CD4-positive, alpha-beta T cell (primary cell): Measurements from ENCODE around the gene SRPK2. TPM values are rescaled to one million over a fixed set of nuclear protein-coding genes. Genes with fewer than 3 reads are reported as not detected.

Experiments used
- ATAC-seq: fragments of 200-7000 bp; cut with Tn5 transposase; one replicate; pipeline ENCODE4 v1.10.0; 2022; ENCODE audit warnings: mild to moderate bottlenecking; ENCODE audit not compliant: poor library complexity
- CTCF ChIA-PET: fragments of 350-600 bp; sonication (Branson Sonifier 250); formaldehyde crosslinking; loops from one replicate; lab custom pipeline; 2021; ENCODE audit warnings: antibody characterized with exemption, inconsistent platforms; lab: Charles Lee
- POLR2A ChIA-PET: fragments of 350-600 bp; sonication (Branson Sonifier 250); formaldehyde crosslinking; loops from one replicate; lab custom pipeline; 2021; ENCODE audit warnings: antibody characterized with exemption, inconsistent platforms; lab: Charles Lee
- DNase-seq, 14 experiments: peaks; one replicate each; pipeline ENCODE4 v3.0.0-alpha.2; 2013 to 2020; ENCODE audit warnings: mixed read lengths in 2 of 14
- H3K27ac ChIP-seq, 2 donors: one replicate each; pipeline versions ENCODE4 v1.5.1 to v1.7.0; 2013; ENCODE audit warnings: low read length in 2 of 2, low read depth in 1 of 2, mild to moderate bottlenecking in 1 of 2
- H3K27me3 ChIP-seq, 2 experiments: 1 replicate in 1 of 2; 2 replicates in 1 of 2; pipeline versions ENCODE4 v1.6.1 to v1.7.0; 2013; ENCODE audit warnings: low read length in 2 of 2, control low read depth in 1 of 2, mild to moderate bottlenecking in 1 of 2, moderate library complexity in 1 of 2; ENCODE audit not compliant: insufficient read depth in 2 of 2, control insufficient read depth in 1 of 2
- H3K36me3 ChIP-seq: one replicate; pipeline ENCODE4 v1.6.1; 2013; ENCODE audit warnings: low read length, control low read depth; ENCODE audit not compliant: insufficient read depth
- H3K4me1 ChIP-seq: one replicate; pipeline ENCODE4 v1.6.1; 2013; ENCODE audit warnings: low read length, control low read depth; ENCODE audit not compliant: insufficient read depth
- H3K4me3 ChIP-seq: one replicate; pipeline ENCODE4 v1.5.1; 2013; ENCODE audit warnings: mild to moderate bottlenecking, low read length, moderate library complexity
- H3K9me3 ChIP-seq, 2 experiments: 1 replicate in 1 of 2; 2 replicates in 1 of 2; pipeline versions ENCODE4 v1.6.1 to v1.7.0; 2013; ENCODE audit warnings: low read length in 2 of 2, mild to moderate bottlenecking in 2 of 2, control low read depth in 1 of 2, moderate library complexity in 1 of 2; ENCODE audit not compliant: control insufficient read depth in 1 of 2, insufficient read depth in 1 of 2
- H3K27ac Mint-ChIP-seq: one replicate; pipeline ENCODE4 v1.8.0; 2020; ENCODE audit warnings: mixed read lengths
- H3K27me3 Mint-ChIP-seq: one replicate; pipeline ENCODE4 v1.8.0; 2021; ENCODE audit warnings: mixed read lengths
- H3K36me3 Mint-ChIP-seq: one replicate; pipeline ENCODE4 v1.8.0; 2021; ENCODE audit warnings: low read depth, mixed read lengths
- H3K4me1 Mint-ChIP-seq: one replicate; pipeline ENCODE4 v1.8.0; 2021; ENCODE audit warnings: low read depth, mixed read lengths
- H3K4me3 Mint-ChIP-seq: one replicate; pipeline ENCODE4 v1.8.0; 2020; ENCODE audit warnings: mild to moderate bottlenecking, mixed read lengths
- H3K9me3 Mint-ChIP-seq: one replicate; pipeline ENCODE4 v1.8.0; 2020; ENCODE audit warnings: mixed read lengths
- CTCF ChIP-seq: fragments of 200-600 bp; IDR thresholded peaks from one replicate; pipeline ENCODE4 v1.8.0; 2022; ENCODE audit warnings: antibody characterized with exemption, mild to moderate bottlenecking
- intact Hi-C, 2 experiments: fragments of 100-400 bp; cut with DNase I in 1 of 2; cut with micrococcal nuclease in 1 of 2; formaldehyde crosslinking; loops; one replicate each; pipeline versions ENCODE4 v1.15.1 to v1.9.0; 2023 to 2025; cut with DNase I, micrococcal nuclease
- total RNA-seq, 174 experiments: library from RNA in 2 of 174; stranded (reverse) in 2 of 174; gene quantifications; one replicate each; pipeline ENCODE4 v1.2.3 and lab custom pipeline; 2021 to 2026

SRPK2 gene
- total RNA-seq, 2 experiments from 2014 or later, result 39.9 to 40.9 TPM

- Histone ChIP-seq H3K36me3 (peaks cover 81% of the 10 kb centered on the region), H3K27me3 (no peaks in the 10 kb centered on the region), H3K4me1 (no peaks in the 10 kb centered on the region), H3K9me3 (no peaks in the 10 kb centered on the region), H3K27ac (no peak overlapping the region), H3K4me3 (no peak overlapping the region)
- H3K4me3 Mint-ChIP-seq, result no peak overlapping the region
- ATAC-seq (no peak), DNase-seq (no peak)
- CTCF ChIA-PET, result no interaction called here
- no peaks in the 10 kb centered on the region for H3K27me3 Mint-ChIP-seq
- no peak for TF ChIP-seq CTCF
- H3K27ac Mint-ChIP-seq, result peak overlapping the region; percentile 31
- no peaks in the 10 kb centered on the region for H3K9me3 Mint-ChIP-seq
- POLR2A ChIA-PET, result interaction anchor here (0.6 kb wide), 1 partner anchor 98 kb away, joined by 3 read pairs; no protein-coding TSS in a partner anchor
- peaks cover 31% of the 10 kb centered on the region for H3K4me1 Mint-ChIP-seq
- intact Hi-C loops, result no loop called here
- H3K36me3 Mint-ChIP-seq, result peaks cover 89% of the 10 kb centered on the region
Measured at GRCh38 chr7:105087981-105088380, 300.7 kb downstream of the SRPK2 start.

- intact Hi-C loops, result no loop called here
- ChIA-PET CTCF (interaction anchor here (1.1 kb wide), 1 partner anchor 11 kb away, joined by 3 read pairs; no protein-coding TSS in a partner anchor), POLR2A (interaction anchor here (0.6 kb wide), 1 partner anchor 9 kb away, joined by 3 read pairs; no protein-coding TSS in a partner anchor)
- H3K36me3 ChIP-seq, result peaks cover 80% of the 10 kb centered on the region
- H3K36me3 Mint-ChIP-seq, result peaks cover 89% of the 10 kb centered on the region
- H3K4me1 Mint-ChIP-seq, result peaks cover 32% of the 10 kb centered on the region
- no peak overlapping the region for H3K4me3 Mint-ChIP-seq
- no peaks in the 10 kb centered on the region for H3K27me3 Mint-ChIP-seq
- no peaks in the 10 kb centered on the region for H3K4me1 ChIP-seq
- DNase-seq (no peak), ATAC-seq (no peak)
- no peaks in the 10 kb centered on the region for H3K27me3 ChIP-seq
- H3K9me3 ChIP-seq, result no peaks in the 10 kb centered on the region
- no peaks in the 10 kb centered on the region for H3K9me3 Mint-ChIP-seq
- no peak for TF ChIP-seq CTCF
- H3K27ac Mint-ChIP-seq, result no peak overlapping the region
- H3K4me3 ChIP-seq, result no peak overlapping the region
- H3K27ac ChIP-seq, result no peak overlapping the region
Measured at GRCh38 chr7:105086850-105087249, 301.9 kb downstream of the SRPK2 start.

- Mint-ChIP-seq H3K4me1 (peaks cover 28% of the 10 kb centered on the region), H3K36me3 (peaks cover 88% of the 10 kb centered on the region), H3K9me3 (no peaks in the 10 kb centered on the region), H3K4me3 (no peak overlapping the region), H3K27ac (no peak overlapping the region), H3K27me3 (no peaks in the 10 kb centered on the region)
- intact Hi-C loops, result no loop called here
- Histone ChIP-seq H3K36me3 (peaks cover 79% of the 10 kb centered on the region), H3K4me1 (no peaks in the 10 kb centered on the region), H3K4me3 (no peak overlapping the region), H3K27me3 (no peaks in the 10 kb centered on the region), H3K9me3 (no peaks in the 10 kb centered on the region), H3K27ac (no peak overlapping the region)
- POLR2A ChIA-PET, result no interaction called here
- DNase-seq (no peak), ATAC-seq (no peak)
- CTCF ChIA-PET, result no interaction called here
- no peak for TF ChIP-seq CTCF
Measured at GRCh38 chr7:105084581-105084980, 304.1 kb downstream of the SRPK2 start.
